Measurements from ENCODE around the gene SLCO3A1.

The SLCO3A1 gene

DNA sequence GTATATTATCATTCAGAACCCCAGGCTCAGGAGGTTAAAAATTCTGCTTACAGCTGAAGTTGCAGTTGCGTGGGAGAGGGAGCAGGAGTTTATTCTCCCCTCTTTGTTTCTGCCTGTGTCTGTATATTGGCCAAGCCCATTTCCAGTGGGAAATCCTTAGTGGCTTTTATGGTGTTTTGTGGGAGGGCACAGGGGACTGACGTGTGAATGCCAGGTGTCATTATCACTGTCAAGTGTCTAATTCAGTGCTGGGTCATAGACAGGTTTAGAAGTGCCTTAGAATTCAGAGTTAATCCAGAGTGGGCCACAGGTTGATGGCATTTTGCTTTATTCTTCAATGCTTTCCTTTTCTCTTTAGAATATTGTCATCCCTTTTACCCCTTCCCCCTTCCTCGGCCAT is 33.4 kb downstream of the SLCO3A1 start:
- Histone ChIP-seq H3K4me1 (ENCODE audit: control insufficient read depth in 1 of 2, insufficient read depth in 1 of 2, low read depth in 1 of 2, low read length in 1 of 2) (peaks cover 0 to 14% of the 10 kb centered on the region in 2 experiments), H3K36me3 (peaks cover 8% of the 10 kb centered on the region), H3K27me3 (no peaks in the 10 kb centered on the region), H3K27ac (no peak overlapping the region), H3K4me3 (ENCODE audit: low read depth in 1 of 2, low read length in 1 of 2) (no peak overlapping the region), H3K9me3 (no peaks in the 10 kb centered on the region)
- TF ChIP-seq, protein P1, sequence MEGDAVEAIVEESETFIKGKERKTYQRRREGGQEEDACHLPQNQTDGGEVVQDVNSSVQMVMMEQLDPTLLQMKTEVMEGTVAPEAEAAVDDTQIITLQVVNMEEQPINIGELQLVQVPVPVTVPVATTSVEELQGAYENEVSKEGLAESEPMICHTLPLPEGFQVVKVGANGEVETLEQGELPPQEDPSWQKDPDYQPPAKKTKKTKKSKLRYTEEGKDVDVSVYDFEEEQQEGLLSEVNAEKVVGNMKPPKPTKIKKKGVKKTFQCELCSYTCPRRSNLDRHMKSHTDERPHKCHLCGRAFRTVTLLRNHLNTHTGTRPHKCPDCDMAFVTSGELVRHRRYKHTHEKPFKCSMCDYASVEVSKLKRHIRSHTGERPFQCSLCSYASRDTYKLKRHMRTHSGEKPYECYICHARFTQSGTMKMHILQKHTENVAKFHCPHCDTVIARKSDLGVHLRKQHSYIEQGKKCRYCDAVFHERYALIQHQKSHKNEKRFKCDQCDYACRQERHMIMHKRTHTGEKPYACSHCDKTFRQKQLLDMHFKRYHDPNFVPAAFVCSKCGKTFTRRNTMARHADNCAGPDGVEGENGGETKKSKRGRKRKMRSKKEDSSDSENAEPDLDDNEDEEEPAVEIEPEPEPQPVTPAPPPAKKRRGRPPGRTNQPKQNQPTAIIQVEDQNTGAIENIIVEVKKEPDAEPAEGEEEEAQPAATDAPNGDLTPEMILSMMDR (IDR thresholded peaks at IDR 0.05), result no peak

DNA sequence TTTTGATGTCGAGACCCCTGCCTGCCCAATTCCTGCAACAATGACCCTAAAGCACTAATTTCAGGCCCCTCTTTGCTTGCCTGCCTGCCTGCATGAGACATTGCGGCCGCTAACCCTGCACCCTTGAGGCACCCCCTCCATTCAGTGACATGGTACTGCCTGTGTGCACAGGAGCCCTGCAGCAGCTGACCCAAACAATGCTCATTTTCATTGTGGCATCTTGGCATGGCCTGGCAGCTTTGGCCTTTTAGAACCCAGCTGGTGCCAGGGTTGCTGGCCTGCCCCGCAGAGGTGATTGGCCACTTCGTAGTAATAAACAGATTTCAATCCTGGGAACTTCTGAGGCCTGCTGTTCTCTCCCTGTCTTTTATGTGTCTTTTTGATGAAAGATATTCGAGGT is 33.8 kb downstream of the SLCO3A1 start:
- Histone ChIP-seq H3K36me3 (peaks cover 5% of the 10 kb centered on the region), H3K9me3 (no peaks in the 10 kb centered on the region), H3K4me1 (ENCODE audit: control insufficient read depth in 1 of 2, insufficient read depth in 1 of 2, low read depth in 1 of 2, low read length in 1 of 2) (peaks cover 0 to 14% of the 10 kb centered on the region in 2 experiments), H3K27me3 (no peaks in the 10 kb centered on the region), H3K27ac (no peak overlapping the region), H3K4me3 (ENCODE audit: low read depth in 1 of 2, low read length in 1 of 2) (no peak overlapping the region)
- TF ChIP-seq, protein P1 (IDR thresholded peaks at IDR 0.05), result no peak

DNA sequence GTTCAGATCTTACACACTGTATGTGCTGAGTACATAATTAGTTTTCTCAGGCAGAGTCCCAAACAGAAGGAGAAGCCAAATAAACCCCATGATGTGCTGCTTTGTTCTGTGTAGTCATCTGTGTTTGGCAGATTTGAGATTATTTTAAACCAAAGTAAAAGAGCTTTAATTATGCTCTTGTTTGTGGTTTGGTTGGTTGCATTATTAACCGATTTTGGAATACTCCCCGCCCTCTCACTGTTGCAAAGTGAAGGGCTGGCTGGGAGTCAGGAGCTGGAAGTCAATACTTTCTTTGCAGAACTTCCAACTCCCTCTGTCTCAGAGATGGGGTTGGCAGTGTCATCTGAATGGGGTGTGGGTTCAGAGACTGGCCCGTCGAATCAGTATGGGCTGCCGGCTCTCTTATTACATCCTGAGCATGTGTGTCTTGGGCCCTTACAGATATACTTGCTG is 34.4 kb downstream of the SLCO3A1 start:
- Histone ChIP-seq H3K27ac (no peak overlapping the region), H3K36me3 (peaks cover 10% of the 10 kb centered on the region), H3K9me3 (no peaks in the 10 kb centered on the region), H3K4me1 (ENCODE audit: control insufficient read depth in 1 of 2, insufficient read depth in 1 of 2, low read depth in 1 of 2, low read length in 1 of 2) (peaks cover 0 to 14% of the 10 kb centered on the region in 2 experiments), H3K4me3 (ENCODE audit: low read depth in 1 of 2, low read length in 1 of 2) (no peak overlapping the region), H3K27me3 (no peaks in the 10 kb centered on the region)
- TF ChIP-seq, protein P1 (IDR thresholded peaks at IDR 0.05), result no peak

DNA sequence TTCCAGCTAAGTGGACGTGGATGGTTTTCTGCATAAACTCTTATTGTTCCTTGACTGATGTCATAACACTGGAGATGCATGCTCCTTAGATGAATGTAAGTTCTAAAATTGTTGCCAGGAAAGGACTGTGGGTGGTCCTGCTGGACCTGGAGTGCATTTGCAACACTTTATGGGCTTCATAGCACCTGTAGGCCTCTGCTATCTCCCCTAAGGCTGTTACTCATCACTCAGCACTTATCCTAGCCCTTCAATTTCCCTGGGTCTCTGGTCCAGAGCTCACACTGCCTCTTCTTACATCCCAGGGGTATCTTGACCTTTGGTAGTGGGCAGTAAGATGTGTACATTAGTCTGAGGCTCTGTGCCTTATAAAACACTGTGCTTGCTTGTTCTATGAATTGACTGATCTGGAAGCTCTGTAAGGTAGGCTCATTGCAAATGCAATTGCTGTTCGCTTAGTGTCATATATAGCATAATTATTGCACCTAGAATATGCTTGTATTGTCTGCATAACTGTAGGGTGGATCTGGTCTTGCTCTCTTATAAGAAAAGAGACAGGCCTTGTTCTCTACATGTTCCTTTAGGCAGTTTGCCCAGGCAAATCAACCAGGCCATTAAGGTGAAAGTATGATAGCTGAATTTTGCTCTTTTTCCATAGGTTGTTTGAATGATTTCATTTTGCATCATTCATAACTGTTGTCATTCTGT is 35.8 kb downstream of the SLCO3A1 start:
- Histone ChIP-seq H3K27ac (no peak overlapping the region), H3K4me3 (ENCODE audit: low read depth in 1 of 2, low read length in 1 of 2) (no peak overlapping the region), H3K27me3 (no peaks in the 10 kb centered on the region), H3K4me1 (ENCODE audit: control insufficient read depth in 1 of 2, insufficient read depth in 1 of 2, low read depth in 1 of 2, low read length in 1 of 2) (peaks cover 0 to 14% of the 10 kb centered on the region in 2 experiments), H3K36me3 (peaks cover 6% of the 10 kb centered on the region), H3K9me3 (no peaks in the 10 kb centered on the region)
- TF ChIP-seq, protein P1 (IDR thresholded peaks at IDR 0.05), result no peak

DNA sequence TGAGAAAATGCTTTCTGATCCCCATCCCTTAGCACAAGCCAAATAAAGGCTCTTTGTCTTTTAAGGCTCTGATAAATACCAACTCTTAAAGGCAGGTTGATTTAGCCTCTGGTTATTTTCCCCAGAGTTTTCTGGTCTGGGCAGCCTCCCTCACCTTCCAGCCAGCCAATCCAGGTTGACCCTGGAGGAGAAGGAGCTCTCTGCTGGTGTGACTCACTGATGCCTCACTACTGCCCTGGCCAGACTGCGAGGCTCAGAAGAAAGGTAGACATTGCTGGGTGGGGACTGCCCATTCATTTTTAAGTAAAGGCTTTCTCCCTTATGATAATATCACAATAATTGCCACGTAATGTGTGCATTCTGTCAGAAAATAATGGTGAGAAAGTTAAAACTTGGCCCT is 37.1 kb downstream of the SLCO3A1 start:
- Histone ChIP-seq H3K4me3 (ENCODE audit: low read depth in 1 of 2, low read length in 1 of 2) (no peak overlapping the region), H3K9me3 (no peaks in the 10 kb centered on the region), H3K4me1 (ENCODE audit: control insufficient read depth in 1 of 2, insufficient read depth in 1 of 2, low read depth in 1 of 2, low read length in 1 of 2) (peaks cover 8 to 25% of the 10 kb centered on the region in 2 experiments), H3K36me3 (peaks cover 6% of the 10 kb centered on the region), H3K27me3 (no peaks in the 10 kb centered on the region), H3K27ac (no peak overlapping the region)
- TF ChIP-seq, protein P1 (IDR thresholded peaks at IDR 0.05), result no peak
